ENCODE data around the gene HSPBAP1. TPM values are rescaled to one million over a fixed set of nuclear protein-coding genes. Genes with fewer than 3 reads are reported as not detected.

HSPBAP1 gene
- total and polyA plus RNA-seq, 2 donors from 2014 or later = 8.3 to 12.5 TPM

- H3K27ac ChIP-seq (ENCODE audit: low read depth in 2 of 2, low read length in 2 of 2) = no peak overlapping the region
- H3K9me3 ChIP-seq (ENCODE audit: control insufficient read depth in 2 of 3, insufficient read depth in 1 of 3, low read length in 3 of 3) = no peaks in the 10 kb centered on the region
- intact Hi-C loops (cut with DNase I) = no loop called here
- H3K4me3 ChIP-seq (ENCODE audit: low read length in 3 of 3) = no peak overlapping the region
- peaks cover 3 to 36% (median 35%) of the 10 kb centered on the region in 3 donors for H3K36me3 ChIP-seq (ENCODE audit: control insufficient read depth in 2 of 3, insufficient read depth in 3 of 3, low read length in 3 of 3)
- H3K4me1 ChIP-seq (ENCODE audit: control insufficient read depth in 2 of 3, insufficient read depth in 2 of 3, low read depth in 1 of 3, low read length in 3 of 3) = no peaks in the 10 kb centered on the region
- no peak overlapping the region for H3K9ac ChIP-seq (ENCODE audit: low read length in 3 of 3)
- no peak for TF ChIP-seq CTCF (IDR thresholded peaks at IDR 0.05; ENCODE audit: borderline replicate concordance, extremely low read depth, insufficient read depth)
- no peak for DNase-seq
- no peak for FAIRE-seq
- no peaks in the 10 kb centered on the region for H3K27me3 ChIP-seq (ENCODE audit: control insufficient read depth, insufficient read depth, low read length)
Measured at GRCh38 chr3:122695927-122696561, 97.6 kb downstream of the HSPBAP1 start.

GRCh38 chr3:122694966-122695365 lies 98.7 kb downstream of the HSPBAP1 start:
- Histone ChIP-seq H3K27ac (ENCODE audit: low read depth in 2 of 2, low read length in 2 of 2) (no peak overlapping the region), H3K27me3 (ENCODE audit: control insufficient read depth, insufficient read depth, low read length) (no peaks in the 10 kb centered on the region), H3K9me3 (ENCODE audit: control insufficient read depth in 2 of 3, insufficient read depth in 1 of 3, low read length in 3 of 3) (no peaks in the 10 kb centered on the region), H3K9ac (ENCODE audit: low read length in 3 of 3) (no peak overlapping the region), H3K4me3 (ENCODE audit: low read length in 3 of 3) (no peak overlapping the region), H3K4me1 (ENCODE audit: control insufficient read depth in 2 of 3, insufficient read depth in 2 of 3, low read depth in 1 of 3, low read length in 3 of 3) (no peaks in the 10 kb centered on the region), H3K36me3 (ENCODE audit: control insufficient read depth in 2 of 3, insufficient read depth in 3 of 3, low read length in 3 of 3) (peaks cover 3 to 25% (median 25%) of the 10 kb centered on the region in 3 donors)
- no peak for TF ChIP-seq CTCF (IDR thresholded peaks at IDR 0.05; ENCODE audit: borderline replicate concordance, extremely low read depth, insufficient read depth)
- no peak for FAIRE-seq
- no peak for DNase-seq
- intact Hi-C loops (cut with DNase I) = no loop called here

- Histone ChIP-seq H3K4me3 (ENCODE audit: low read length in 3 of 3) (no peak overlapping the region), H3K27ac (ENCODE audit: low read depth in 2 of 2, low read length in 2 of 2) (no peak overlapping the region), H3K4me1 (ENCODE audit: control insufficient read depth in 2 of 3, insufficient read depth in 2 of 3, low read depth in 1 of 3, low read length in 3 of 3) (no peaks in the 10 kb centered on the region), H3K9ac (ENCODE audit: low read length in 3 of 3) (no peak overlapping the region), H3K9me3 (ENCODE audit: control insufficient read depth in 2 of 3, insufficient read depth in 1 of 3, low read length in 3 of 3) (no peaks in the 10 kb centered on the region), H3K27me3 (ENCODE audit: control insufficient read depth, insufficient read depth, low read length) (no peaks in the 10 kb centered on the region), H3K36me3 (ENCODE audit: control insufficient read depth in 2 of 3, insufficient read depth in 3 of 3, low read length in 3 of 3) (peaks cover 3 to 24% (median 22%) of the 10 kb centered on the region in 3 donors)
- intact Hi-C loops (cut with DNase I) = no loop called here
- no peak for DNase-seq
- FAIRE-seq = no peak
- no peak for TF ChIP-seq CTCF (IDR thresholded peaks at IDR 0.05; ENCODE audit: borderline replicate concordance, extremely low read depth, insufficient read depth)
Measured at GRCh38 chr3:122692674-122693073, 101.0 kb downstream of the HSPBAP1 start.

DNA sequence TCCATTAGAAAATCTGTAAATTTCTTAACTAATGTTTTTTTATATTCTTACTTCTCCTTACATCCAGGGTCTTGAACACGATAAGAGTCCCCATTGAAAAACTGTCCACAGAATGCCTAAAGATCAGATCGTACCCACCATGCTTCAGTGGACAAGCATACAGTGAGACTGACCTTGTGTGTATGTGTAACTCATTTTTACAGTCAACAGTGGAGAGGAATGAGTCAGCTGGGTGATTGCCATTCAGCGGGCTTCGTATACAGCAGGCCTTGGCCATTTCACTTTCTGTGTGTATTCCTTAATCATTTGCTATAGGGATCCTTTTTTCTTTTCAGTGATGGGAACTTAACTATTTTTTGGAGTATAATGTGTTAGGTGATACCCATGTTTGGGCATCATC lies 102.4 kb downstream of the HSPBAP1 start:
- Histone ChIP-seq H3K4me3 (ENCODE audit: low read length in 3 of 3) (no peak overlapping the region), H3K9ac (ENCODE audit: low read length in 3 of 3) (no peak overlapping the region), H3K36me3 (ENCODE audit: control insufficient read depth in 2 of 3, insufficient read depth in 3 of 3, low read length in 3 of 3) (peaks cover 3 to 28% (median 22%) of the 10 kb centered on the region in 3 donors), H3K9me3 (ENCODE audit: control insufficient read depth in 2 of 3, insufficient read depth in 1 of 3, low read length in 3 of 3) (no peaks in the 10 kb centered on the region), H3K4me1 (ENCODE audit: control insufficient read depth in 2 of 3, insufficient read depth in 2 of 3, low read depth in 1 of 3, low read length in 3 of 3) (no peaks in the 10 kb centered on the region), H3K27me3 (ENCODE audit: control insufficient read depth, insufficient read depth, low read length) (no peaks in the 10 kb centered on the region), H3K27ac (ENCODE audit: low read depth in 2 of 2, low read length in 2 of 2) (no peak overlapping the region)
- intact Hi-C loops (cut with DNase I) = no loop called here
- DNase-seq = peak in 1 of 5 donors; percentile 3
- no peak for TF ChIP-seq CTCF (IDR thresholded peaks at IDR 0.05; ENCODE audit: borderline replicate concordance, extremely low read depth, insufficient read depth)
- FAIRE-seq = no peak

Measured in kidney (tissue), 14 donors.